NT2/D1 (cell line): Measurements from ENCODE around the gene RCSD1.

ENCODE experiments used
- SUZ12 ChIP-seq: IDR thresholded peaks from 2 replicates; pipeline ENCODE4 v1.6.1; 2011; ENCODE audit not compliant: insufficient read length, insufficient read depth; ENCODE audit errors: extremely low read depth
- YY1 ChIP-seq: IDR thresholded peaks from 2 replicates; pipeline ENCODE4 v1.6.1; 2011; ENCODE audit not compliant: insufficient read length, insufficient read depth
- ZNF274 ChIP-seq: IDR thresholded peaks from 2 replicates; pipeline ENCODE4 v1.6.1; 2011; ENCODE audit warnings: mild to moderate bottlenecking, low read depth, low read length

GRCh38 chr1:167645140-167645541 is 15.1 kb downstream of the RCSD1 start:
- no peak for TF ChIP-seq YY1
- no peak for TF ChIP-seq ZNF274
- TF ChIP-seq SUZ12 = no peak
